ENCODE results near the gene SLC27A3.
A peak's percentile ranks its signal among the peaks of the same experiment; 100 is the strongest.

The SLC27A3 gene, protein sequence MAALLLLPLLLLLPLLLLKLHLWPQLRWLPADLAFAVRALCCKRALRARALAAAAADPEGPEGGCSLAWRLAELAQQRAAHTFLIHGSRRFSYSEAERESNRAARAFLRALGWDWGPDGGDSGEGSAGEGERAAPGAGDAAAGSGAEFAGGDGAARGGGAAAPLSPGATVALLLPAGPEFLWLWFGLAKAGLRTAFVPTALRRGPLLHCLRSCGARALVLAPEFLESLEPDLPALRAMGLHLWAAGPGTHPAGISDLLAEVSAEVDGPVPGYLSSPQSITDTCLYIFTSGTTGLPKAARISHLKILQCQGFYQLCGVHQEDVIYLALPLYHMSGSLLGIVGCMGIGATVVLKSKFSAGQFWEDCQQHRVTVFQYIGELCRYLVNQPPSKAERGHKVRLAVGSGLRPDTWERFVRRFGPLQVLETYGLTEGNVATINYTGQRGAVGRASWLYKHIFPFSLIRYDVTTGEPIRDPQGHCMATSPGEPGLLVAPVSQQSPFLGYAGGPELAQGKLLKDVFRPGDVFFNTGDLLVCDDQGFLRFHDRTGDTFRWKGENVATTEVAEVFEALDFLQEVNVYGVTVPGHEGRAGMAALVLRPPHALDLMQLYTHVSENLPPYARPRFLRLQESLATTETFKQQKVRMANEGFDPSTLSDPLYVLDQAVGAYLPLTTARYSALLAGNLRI

DNA sequence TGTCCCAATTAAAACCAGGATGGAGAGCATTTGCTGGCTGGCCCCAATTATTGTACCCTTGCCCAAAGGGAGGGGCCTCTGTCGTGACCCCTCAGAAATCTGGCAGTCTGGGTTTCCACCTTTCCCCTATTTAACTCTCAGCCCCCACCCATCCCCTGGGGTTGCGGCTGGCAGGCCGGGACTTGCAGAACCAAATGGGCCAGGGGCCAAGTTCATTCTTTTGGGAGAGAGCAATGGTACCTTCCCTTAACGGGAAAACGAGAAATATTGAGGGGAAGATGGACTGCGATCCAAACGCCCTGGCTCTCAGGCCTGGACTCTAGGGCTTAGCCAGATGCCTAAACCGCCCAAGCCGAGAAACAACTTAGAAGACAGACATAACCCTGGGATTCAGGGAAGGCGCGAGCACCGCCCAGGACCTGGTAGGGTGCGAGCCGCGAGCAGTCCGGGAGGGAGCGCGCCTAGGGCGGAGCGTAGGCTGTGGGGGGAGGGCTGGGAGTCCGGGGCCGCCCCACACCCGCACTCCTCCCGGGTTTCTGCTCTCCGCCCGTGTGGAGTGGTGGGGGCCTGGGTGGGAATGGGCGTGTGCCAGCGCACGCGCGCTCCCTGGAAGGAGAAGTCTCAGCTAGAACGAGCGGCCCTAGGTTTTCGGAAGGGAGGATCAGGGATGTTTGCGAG lies at the start of gene SLC27A3:
Gene SLC27A3 (plus strand): TSS at position 628 of the 678 bp plus-strand sequence. CDS start 91 bp downstream, outside the sequence.
- DNase-seq = peak; percentile 68

DNA sequence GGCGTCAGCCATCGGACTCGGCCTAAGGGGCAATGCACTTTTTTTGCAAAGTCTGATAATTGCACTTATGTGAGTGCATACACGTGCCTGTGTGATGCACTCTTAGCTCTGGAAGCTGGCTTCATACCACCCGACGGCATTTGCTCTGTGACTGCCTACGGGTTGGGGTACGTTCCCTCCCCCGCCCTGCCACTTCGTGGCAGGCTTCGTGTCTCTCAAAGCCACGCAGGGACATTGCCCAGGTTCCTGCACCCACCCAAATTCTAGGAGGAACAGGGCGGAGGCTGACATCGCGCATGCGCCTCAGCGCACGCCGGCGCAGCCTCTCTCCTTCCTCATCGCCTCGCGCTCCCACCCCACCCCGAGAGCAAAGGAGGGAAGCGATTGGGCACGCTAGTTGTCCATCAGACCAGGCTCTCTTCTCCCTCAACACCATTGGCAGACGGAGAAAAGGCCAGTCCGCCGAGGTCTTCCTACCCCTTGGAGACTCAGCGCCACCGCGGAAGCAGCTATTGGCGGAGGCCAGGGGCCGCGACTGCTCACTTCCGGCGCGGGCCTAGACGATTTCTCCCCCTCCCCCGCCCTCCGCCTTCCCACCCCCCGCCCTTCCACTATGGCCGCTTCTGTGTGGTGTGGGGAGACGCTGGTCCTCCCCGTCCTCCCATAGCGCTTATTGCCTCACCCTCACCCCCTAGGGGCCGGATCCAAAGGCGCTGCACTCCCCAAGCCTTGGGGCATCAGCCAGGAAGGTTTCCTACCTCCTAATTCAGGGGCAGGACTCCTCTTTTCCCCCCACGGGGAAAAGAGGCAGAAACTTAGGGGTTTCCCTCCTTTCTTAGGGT lies 47.5 kb upstream of the SLC27A3 start, which contains the start of gene INTS3:
Gene INTS3 (plus strand): TSS at position 588 of the 842 bp plus-strand sequence. CDS start 585 bp downstream, outside the sequence.
- DNase-seq = peak; percentile 100

DNA sequence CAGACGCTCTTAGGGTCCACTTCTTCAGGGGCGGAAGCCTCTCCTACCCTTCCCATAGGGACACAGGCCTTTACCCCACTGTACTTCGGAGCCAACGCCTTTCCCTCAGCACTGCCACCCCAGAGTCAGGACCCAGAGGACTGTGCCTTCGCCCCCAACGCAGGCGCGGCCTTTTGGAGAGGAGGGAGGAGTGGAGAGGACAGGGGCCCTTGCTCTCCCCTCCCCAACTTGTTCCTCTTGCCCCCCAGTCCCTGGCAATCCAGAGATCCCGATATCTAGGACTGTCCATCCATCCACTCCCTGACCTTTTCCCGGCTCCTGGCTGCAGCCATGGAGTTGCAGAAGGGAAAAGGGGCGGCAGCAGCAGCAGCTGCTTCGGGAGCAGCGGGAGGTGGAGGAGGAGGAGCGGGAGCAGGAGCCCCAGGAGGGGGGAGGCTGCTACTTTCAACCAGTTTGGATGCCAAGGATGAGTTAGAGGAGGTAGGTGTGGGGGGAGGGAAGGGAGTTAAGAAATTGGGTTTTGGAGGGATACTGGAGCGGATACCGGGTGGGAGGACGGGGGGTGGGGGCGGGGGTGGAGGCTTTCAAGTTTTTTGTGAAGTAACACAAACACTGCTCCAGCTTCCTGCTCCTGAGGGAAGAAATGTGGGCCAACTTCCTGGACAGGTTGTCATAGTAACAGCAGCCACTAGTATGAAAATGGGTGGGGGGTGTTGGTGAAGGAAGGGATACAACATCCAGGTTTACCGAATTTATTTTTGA lies 46.7 kb upstream of the SLC27A3 start:
- peak; percentile 54 for DNase-seq

DNA sequence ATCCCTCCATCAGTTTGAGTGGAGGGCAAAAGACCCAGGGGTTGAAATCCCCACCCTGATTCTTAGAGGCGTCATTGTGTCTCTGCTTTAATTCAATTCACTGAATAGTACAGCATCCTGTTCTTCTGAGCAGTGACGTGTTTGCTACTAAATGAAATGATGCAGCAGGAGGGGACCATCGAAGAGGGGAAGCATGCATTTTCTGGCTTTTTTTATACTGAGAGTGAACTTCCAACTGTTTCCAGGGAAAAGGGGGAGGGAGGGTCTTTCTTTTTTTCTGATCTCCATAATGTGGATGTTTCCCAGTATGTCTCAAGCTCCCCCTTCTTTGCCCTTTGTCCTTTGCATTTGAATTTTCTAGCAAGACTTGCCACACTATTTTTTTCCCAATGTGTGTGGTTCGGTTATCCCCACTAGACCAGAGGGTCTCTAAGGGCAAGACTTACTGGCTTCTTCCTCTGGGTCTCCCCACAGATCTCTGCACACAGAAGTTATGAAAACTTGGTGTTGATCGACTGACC lies 44.7 kb upstream of the SLC27A3 start:
- no peak for DNase-seq

DNA sequence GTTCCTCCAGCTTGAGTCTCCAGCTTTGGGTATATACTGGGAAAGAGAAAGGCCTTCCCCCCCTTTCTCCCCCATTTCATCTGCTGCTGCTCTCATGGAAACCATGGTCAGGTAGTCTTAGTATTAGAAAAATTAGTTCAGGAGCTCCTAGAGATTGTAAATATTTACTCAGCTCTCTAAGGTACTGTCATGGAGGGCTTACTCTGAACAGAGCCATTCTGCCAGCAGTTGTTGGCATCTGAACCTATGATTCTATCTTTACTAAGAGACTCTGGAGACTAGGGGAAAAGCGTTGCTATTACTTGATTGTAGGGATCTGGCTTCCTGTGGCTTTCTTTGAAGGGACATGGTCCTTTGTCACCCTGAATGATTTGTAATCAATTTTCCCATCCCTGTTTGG lies 41.2 kb upstream of the SLC27A3 start:
- DNase-seq = no peak

DNA sequence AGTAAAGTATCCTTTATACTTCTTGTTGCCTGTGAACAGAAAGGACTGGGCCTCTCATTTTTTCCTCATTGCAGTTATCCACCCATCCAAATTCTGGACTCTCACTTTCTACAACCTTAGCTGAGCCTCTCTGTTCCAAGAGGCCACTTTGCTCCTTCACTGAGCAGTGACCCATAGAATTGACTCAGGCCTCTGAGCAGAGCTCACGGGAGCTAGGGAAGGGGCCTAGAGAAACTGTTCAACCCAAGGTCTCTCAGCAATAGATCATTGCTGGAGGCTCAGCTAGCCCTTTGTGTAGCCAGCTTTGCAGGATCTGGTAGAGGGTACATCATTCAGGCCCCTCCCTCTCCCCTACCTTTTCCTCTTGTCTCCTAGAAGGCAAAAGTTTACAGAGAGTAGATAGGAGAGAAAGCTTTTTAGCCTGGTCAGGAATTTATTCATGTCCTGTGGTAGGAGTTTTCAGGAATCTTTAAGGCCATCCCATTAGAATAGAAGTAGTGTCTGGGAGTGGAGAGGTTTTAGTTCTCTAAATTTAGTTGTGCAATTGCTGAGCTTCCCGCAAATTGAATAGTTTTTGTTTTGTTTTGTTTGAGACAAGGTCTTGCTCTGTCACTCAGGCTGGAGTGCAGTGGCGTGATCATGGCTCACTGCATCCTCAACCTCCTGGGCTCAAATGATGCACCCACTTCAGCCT lies 40.7 kb upstream of the SLC27A3 start:
- no peak for DNase-seq

DNA sequence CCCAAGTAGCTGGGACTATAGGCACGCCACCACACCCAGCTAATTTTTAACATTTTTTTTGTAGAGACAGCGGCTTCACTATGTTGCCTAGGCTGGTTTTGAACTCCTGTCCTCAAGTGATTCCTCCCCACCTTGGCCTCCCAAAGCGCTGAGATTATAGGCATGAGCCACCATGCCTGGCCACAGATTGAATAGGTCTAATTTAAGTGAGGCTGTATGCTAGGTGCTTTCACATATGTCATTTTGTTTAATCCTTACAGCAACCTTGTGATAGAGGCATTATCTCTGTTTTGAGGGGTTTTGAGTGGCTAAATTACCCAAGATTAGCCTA lies 40.2 kb upstream of the SLC27A3 start:
- DNase-seq = no peak

DNA sequence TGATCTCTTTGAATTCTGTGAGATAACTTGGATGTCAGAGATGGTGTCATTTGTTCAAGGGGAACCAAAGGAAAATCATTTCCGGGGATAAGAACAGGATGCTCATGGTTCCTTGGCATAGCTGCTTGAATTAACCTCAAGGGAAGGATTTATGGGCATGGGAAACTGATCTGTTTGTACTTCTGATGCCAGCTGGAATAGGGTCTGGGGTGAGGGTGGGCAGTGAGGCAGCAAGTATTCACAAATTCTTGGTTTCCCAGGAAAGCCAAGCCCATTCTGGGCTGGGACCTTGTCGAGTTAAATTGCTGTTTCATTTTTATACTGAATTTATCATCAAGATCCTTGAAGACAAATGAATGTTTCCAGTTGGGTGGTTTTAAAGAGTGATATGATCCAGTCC lies 33.2 kb upstream of the SLC27A3 start:
- no peak for DNase-seq

DNA sequence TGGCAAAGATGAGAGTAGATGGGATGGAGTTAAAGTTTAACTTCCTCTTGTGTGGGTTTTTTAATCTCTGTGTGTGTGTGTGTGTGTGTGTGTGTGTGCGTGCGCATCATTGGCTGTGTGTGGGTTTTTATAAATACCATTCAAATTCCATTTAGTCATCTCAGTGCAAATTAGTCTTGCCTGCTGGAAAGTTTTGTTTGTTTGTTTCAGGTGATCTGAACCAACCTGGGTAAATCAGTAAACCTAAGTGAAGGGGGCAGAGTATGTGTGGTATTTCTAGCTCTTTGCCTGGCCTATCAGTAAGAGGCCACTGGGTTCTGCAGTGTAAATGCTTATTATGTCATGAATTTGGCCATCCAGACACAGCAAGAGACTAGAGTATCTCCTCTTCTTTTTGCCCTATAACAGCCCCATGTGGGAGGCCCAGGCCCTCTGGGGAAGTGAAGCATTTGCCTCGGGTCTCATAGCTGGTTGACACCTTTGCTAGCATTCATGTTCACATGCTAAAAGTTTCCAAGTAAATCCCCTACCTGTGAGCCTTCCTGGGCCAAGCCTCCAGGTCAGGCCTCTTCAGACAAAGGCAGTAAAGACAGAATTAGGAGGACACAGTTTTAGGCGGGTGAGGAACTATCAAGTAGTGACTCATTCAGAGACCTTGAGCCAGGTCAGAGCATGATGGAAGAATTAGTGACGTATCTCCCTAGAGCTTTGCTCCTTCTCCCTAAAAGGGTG lies 32.6 kb upstream of the SLC27A3 start:
- DNase-seq = peak; percentile 33

DNA sequence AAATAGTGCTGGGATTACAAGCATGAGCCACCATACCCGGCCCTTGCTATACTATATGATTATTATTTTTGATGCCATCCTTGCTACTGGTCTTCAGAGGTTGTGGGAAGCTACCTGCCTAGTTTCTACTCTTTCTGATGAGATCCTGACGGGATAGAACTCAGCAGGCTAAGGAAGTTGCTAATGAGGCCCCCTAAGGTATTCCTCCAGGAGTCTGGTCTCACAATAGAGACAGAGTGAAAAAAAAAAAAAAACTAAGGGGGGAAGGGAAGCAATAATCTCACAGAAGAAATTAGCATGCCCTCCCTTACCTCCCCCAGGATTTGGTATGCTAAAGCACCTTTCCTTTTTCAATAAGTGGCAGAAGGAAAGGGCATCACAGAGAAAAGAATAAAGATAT lies 29.8 kb upstream of the SLC27A3 start:
- no peak for DNase-seq

DNA sequence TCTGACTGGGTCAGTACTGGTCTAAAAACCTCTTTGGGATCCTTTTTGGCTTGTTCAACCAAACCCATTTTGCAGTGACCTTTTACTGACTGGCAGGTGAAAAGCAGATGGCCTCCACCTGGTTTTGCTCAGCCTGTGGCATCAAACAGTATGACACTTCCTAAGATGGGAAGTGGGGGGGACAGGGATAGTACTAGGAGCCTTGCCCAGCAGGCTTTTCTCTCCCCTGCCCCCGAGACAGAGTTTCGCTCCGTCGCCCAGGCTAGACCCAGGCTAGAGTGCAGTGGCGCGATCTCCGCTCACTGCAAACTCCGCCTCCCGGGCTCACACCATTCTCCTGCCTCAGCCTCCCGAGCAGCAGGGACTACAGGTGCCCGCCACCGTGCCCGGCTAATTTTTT lies 29.0 kb upstream of the SLC27A3 start:
- no peak for DNase-seq

DNA sequence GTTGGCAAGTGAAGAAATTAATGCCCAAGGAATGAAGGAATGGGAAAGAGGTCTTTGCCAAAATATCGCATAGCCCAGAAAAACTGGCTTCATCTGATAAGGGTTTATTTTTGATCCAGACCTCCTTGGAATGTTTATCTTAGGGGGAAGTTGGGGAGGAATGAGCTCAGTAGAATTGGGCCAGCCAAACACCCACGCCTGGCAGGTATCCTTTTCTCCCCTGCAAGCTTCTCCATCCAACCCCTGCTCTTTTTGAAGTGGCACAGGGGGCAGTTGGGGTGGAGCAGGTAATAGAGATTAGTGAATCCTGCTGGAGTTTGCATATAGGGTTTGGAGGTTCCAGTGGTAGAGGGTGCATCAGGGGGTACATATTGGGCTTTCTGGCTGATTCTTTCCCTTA lies 26.3 kb upstream of the SLC27A3 start:
- no peak for DNase-seq

DNA sequence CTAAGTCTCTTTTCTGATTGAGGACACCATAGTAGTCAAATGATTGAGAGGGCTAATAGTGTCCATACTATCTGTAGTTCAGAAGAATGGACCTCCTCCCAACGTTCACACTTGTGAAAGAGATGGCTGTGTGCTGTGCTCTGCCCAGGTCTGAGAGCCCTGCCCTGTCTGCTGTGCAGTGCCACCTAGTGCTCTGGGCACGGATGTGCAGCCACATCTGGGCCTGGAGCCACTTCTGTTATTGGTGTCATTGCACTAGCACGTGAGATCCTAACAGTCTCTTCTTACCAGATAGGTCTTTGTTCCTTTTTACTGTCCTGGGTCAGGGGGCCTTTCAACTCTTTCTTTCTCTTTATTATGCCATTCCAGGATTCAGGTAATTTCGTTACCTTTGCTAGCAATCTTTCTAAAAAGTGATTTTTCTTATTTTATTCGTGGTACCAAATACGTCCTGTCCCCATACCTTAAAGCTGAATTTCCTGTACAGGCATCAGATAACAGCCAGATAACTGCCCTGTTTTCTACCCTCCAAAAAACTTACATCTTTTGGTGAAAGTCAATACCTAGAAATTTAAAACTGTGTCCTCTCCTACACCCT lies 25.7 kb upstream of the SLC27A3 start:
- peak; percentile 93 for DNase-seq

DNA sequence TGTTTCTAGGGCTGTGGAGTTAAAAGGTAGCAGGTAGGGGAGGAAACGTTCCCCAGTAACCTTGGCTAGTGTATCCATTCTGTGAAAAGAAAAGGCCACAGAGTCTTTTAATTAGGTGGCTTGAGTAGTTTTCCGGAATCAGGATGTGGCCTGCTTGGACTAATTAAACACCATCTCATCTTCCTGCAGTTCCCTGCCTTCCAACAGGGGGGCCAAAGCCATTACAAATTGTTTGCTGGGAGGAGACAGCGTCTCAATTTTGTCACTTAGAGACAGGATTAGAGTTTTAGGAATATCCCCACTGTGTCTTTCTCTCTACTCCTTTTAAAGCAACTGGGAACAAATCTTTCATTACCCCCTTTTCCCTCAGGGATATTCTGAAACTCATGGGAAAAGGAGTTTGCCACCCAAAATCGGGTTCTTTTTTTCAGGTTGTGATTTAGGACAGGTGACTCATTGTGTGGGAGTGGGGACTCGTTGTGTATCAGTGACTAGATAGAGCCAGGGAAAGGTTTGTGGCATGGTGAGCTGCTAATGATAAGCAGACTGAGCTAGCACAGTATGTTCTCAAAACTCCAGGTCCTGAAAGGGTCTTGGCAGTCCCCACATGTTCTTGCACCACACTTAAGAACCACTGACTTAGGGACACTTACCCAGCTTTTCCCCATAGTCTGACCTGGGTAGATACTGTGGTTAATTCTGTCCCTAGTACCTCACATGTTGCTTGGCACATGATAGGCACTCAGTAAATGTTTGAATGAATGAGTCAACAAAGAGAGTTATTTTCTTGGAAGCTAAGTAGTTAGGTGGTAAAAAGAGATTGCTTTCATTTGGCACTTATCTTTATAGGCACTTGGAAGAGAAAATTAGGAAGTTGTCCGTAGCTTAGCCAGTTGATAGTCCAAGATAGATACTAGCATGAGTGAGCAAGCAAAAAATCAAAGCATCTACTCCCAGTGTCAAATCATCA lies 24.9 kb upstream of the SLC27A3 start:
- peak; percentile 33 for DNase-seq

DNA sequence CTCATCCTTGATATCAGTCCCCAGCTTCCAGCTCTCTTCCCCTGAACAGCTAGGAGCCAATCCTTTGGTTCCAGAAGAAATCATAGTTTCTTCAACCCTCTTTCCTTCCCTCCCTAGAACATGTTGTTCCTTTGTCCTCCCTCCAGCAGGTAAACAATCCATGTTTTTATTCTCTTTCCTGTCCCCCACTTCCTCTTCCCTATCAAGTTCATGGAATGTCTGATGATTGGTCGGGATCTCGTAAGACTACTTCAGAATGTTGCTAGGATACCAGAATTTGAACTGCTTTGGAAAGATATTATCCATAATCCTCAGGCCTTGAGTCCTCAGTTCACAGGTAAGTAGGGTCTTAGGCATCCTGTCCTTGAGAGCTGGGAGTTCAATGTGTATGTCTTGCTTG lies 23.1 kb upstream of the SLC27A3 start:
- no peak for DNase-seq

DNA sequence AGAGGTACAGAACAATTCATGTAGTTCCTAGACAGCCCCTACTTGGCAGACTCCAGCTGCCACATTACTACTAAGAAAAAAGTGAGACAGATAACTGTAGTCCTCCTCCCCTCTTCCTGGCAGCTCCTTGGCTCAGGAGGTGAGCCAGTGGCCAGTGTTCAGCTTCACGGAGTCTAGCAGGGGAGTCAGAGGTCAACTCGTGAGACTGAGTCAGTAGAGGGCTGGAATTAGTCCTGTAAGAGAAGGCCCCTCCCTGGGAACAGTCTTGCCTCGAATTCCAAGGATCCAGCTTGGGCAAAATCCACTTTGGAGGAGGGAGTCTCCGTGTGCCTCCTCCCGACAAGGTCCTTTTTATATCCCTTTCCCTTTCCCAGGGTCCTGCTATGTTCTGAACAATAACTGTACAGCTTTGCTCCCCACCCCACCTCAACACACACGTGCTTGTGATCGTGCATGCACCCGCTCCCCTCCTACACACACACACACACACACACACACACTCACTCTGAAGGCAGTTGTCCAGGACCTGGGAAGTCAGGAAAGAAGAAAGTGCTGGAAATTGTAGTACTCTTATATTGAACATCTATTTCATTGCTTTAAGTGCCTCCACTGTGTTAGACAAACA lies 22.5 kb upstream of the SLC27A3 start:
- DNase-seq = no peak

DNA sequence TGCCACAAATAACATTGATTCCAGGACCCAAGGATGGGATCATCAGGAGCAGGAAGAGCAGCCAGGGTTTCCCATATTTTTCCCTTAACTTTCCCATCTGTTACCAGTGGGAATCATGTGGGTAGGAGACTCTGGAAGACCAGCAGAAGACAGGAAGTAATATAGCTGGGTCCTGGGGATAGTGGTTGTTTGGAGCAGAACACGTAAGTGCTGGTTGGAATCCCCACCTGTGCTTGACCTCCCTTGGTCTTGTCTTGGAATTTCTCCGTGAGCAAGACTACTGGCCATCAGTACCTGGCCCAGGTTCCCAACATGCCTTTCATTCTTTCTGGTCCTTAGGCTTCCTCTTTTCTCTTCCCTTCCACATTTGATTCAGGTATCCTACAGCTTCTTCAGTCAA lies 20.9 kb upstream of the SLC27A3 start:
- DNase-seq = no peak

DNA sequence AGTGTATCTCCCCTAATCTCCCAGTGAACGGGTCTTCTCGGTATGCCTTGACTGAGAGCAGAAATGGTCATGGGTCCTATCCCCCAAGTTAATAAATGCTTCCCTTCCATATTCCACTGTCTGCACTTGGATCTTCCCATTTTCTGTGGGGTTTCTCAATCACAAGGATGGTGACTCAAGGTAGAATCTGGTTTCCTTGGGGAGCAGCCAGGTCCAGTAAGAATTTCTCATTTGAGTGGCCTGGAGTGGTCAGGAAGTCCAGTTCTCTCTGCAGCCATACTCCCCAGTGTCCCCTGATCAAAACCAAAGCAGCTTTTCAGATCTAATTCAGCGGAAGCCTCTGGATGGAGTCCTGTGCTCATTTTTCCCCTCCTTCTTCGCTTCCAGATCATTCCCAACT lies 14.8 kb upstream of the SLC27A3 start:
- no peak for DNase-seq
